Stimulated activated CD4-positive, alpha-beta T cell treated with anti-CD3 and anti-CD28 coated beads, Interleukin-12 subunit alpha, Interleukin-12 subunit beta, amount 100 ng/mL, for 24 hours (primary cell): ENCODE data around the gene ADAM22.

Experiments used
- DNase-seq, 2 experiments: peaks; one replicate each; pipeline ENCODE4 v3.0.0-alpha.2; 2020; ENCODE audit warnings: low read depth in 2 of 2

The ADAM22 gene

GRCh38 chr7:87960239-87960638 lies 26.2 kb downstream of the ADAM22 start:
- no peak for DNase-seq

GRCh38 chr7:87961754-87962153 lies 27.7 kb downstream of the ADAM22 start:
- DNase-seq = no peak

GRCh38 chr7:87966271-87966670 lies 32.2 kb downstream of the ADAM22 start:
- no peak for DNase-seq

- DNase-seq = no peak
Measured at GRCh38 chr7:87968021-87968420, 34.0 kb downstream of the ADAM22 start.

GRCh38 chr7:87982116-87982515 lies 48.1 kb downstream of the ADAM22 start:
- no peak for DNase-seq

- no peak for DNase-seq
Measured at GRCh38 chr7:87984088-87984487, 50.0 kb downstream of the ADAM22 start.

- no peak for DNase-seq
Measured at GRCh38 chr7:87993269-87993668, 59.2 kb downstream of the ADAM22 start.

GRCh38 chr7:87999261-87999660 lies 65.2 kb downstream of the ADAM22 start:
- no peak for DNase-seq

- DNase-seq = no peak
Measured at GRCh38 chr7:88001744-88002530, 67.9 kb downstream of the ADAM22 start.

GRCh38 chr7:88002617-88003016 lies 68.6 kb downstream of the ADAM22 start:
- DNase-seq = no peak

- DNase-seq = no peak
Measured at GRCh38 chr7:88003581-88003980, 69.5 kb downstream of the ADAM22 start.

- no peak for DNase-seq
Measured at GRCh38 chr7:88005191-88005590, 71.1 kb downstream of the ADAM22 start.

- DNase-seq = no peak
Measured at GRCh38 chr7:88009651-88010050, 75.6 kb downstream of the ADAM22 start.

GRCh38 chr7:88012086-88012485 lies 78.0 kb downstream of the ADAM22 start:
- no peak for DNase-seq

- no peak for DNase-seq
Measured at GRCh38 chr7:88013981-88014380, 79.9 kb downstream of the ADAM22 start.

- no peak for DNase-seq
Measured at GRCh38 chr7:88014581-88014980, 80.5 kb downstream of the ADAM22 start.

- DNase-seq = no peak
Measured at GRCh38 chr7:88015309-88015708, 81.3 kb downstream of the ADAM22 start.

GRCh38 chr7:88018501-88018900 lies 84.5 kb downstream of the ADAM22 start:
- DNase-seq = no peak

GRCh38 chr7:88020953-88021665 lies 87.1 kb downstream of the ADAM22 start:
- DNase-seq = no peak

- DNase-seq = no peak
Measured at GRCh38 chr7:88027724-88028123, 93.7 kb downstream of the ADAM22 start.

GRCh38 chr7:88034083-88034695 lies 100.1 kb downstream of the ADAM22 start:
- no peak for DNase-seq

GRCh38 chr7:88037050-88037449 lies 103.0 kb downstream of the ADAM22 start:
- DNase-seq = no peak

GRCh38 chr7:88040694-88041093 lies 106.6 kb downstream of the ADAM22 start:
- DNase-seq = no peak
